Measurements from ENCODE around the gene SEMA7A.

GRCh38 chr15:74402873-74403587, 30.7 kb downstream of the SEMA7A start:
- no peak for TF ChIP-seq CTCF (IDR thresholded peaks at IDR 0.05; ENCODE audit: low read length)
- no peak for TF ChIP-seq EZH2phosphoT487 (IDR thresholded peaks at IDR 0.05; ENCODE audit: low read length)
- TF ChIP-seq EZH2 (optimal IDR thresholded peaks at IDR 0.05; ENCODE audit: low read depth, low read length), result no peak
